Caco-2 (cell line): ENCODE data around the gene ACTG1. TPM values are rescaled to one million over a fixed set of nuclear protein-coding genes. Genes with fewer than 3 reads are reported as not detected.
A peak's percentile ranks its signal among the peaks of the same experiment; 100 is the strongest.

ENCODE experiments used
- BruUV-seq: library from RNA; stranded (reverse); fragments of 400-500 nt; replicated peaks from 2 replicates; lab custom pipeline; 2021; lab: Mats Ljungman, UMichigan
- CTCF ChIA-PET: fragments of 300-600 bp; sonication (Branson Sonifier 250); formaldehyde crosslinking; loops from one replicate; lab custom pipeline; 2022; ENCODE audit warnings: antibody characterized with exemption; lab: Charles Lee
- POLR2A ChIA-PET: fragments of 300-600 bp; sonication (Branson Sonifier 250); formaldehyde crosslinking; loops from one replicate; lab custom pipeline; 2022; ENCODE audit warnings: antibody characterized with exemption; lab: Charles Lee
- DNase-seq, 2 experiments: peaks; one replicate each; pipeline versions ENCODE4 v3.0.0 to v3.0.0-alpha.2; 2020 to 2022
- H3K27me3 ChIP-seq: replicated peaks from 2 replicates; pipeline ENCODE4 v1.6.0; 2011; ENCODE audit warnings: low read length; ENCODE audit not compliant: control insufficient read depth, insufficient read depth
- H3K36me3 ChIP-seq: 2 replicates; pipeline ENCODE4 v1.5.1; 2011; ENCODE audit warnings: low read length; ENCODE audit not compliant: control insufficient read depth, insufficient read depth
- H3K4me1 ChIP-seq: fragments of 250-450 bp; sonication (Bioruptor Pico); 2 replicates; pipeline ENCODE4 v1.5.1; 2020; ENCODE audit warnings: mild to moderate bottlenecking
- H3K4me3 ChIP-seq: 2 replicates; pipeline ENCODE4 v1.5.1; 2011; ENCODE audit warnings: low read depth, mild to moderate bottlenecking, control low read depth, low read length
- H3K9me3 ChIP-seq: fragments of 250-450 bp; sonication (Bioruptor Pico); 2 replicates; pipeline ENCODE4 v1.5.1; 2020; ENCODE audit warnings: mild to moderate bottlenecking, moderate library complexity
- H3K27ac Mint-ChIP-seq: one replicate; pipeline ENCODE4 v1.8.0; 2022; ENCODE audit warnings: mixed read lengths; ENCODE audit not compliant: unreplicated experiment
- H3K27me3 Mint-ChIP-seq: one replicate; pipeline ENCODE4 v1.8.0; 2022; ENCODE audit warnings: mixed read lengths; ENCODE audit not compliant: insufficient read depth, unreplicated experiment
- H3K36me3 Mint-ChIP-seq: one replicate; pipeline ENCODE4 v1.8.0; 2022; ENCODE audit warnings: mild to moderate bottlenecking, mixed read lengths; ENCODE audit not compliant: insufficient read depth, unreplicated experiment
- H3K4me1 Mint-ChIP-seq: one replicate; pipeline ENCODE4 v1.8.0; 2022; ENCODE audit warnings: low read depth, mixed read lengths; ENCODE audit not compliant: unreplicated experiment
- H3K4me3 Mint-ChIP-seq: one replicate; pipeline ENCODE4 v1.8.0; 2022; ENCODE audit warnings: mild to moderate bottlenecking, moderate library complexity, mixed read lengths; ENCODE audit not compliant: unreplicated experiment
- H3K9me3 Mint-ChIP-seq: one replicate; pipeline ENCODE4 v1.8.0; 2022; ENCODE audit warnings: mixed read lengths; ENCODE audit not compliant: unreplicated experiment
- intact Hi-C: fragments of 100-400 bp; cut with micrococcal nuclease; formaldehyde crosslinking; loops from one replicate; pipeline ENCODE4 v1.10.0; 2022; ENCODE audit not compliant: unreplicated experiment
- total RNA-seq: library from RNA; stranded (reverse); gene quantifications from 2 replicates; pipeline ENCODE4 v1.2.3, GENCODE V29; 2022
- TF ChIP-seq, protein P1 (sequence below), 2 experiments: fragments of 200-600 bp in 1 of 2; IDR thresholded peaks; 1 replicate in 1 of 2; 2 replicates in 1 of 2; pipeline versions ENCODE4 v1.5.1 to v1.8.0; 2011 to 2022; ENCODE audit warnings: antibody characterized with exemption in 1 of 2, control low read depth in 1 of 2, inconsistent platforms in 1 of 2, low read depth in 1 of 2, low read length in 1 of 2, mild to moderate bottlenecking in 1 of 2, moderate library complexity in 1 of 2; ENCODE audit not compliant: insufficient read depth in 1 of 2, severe bottlenecking in 1 of 2, unreplicated experiment in 1 of 2

ACTG1 gene
- total RNA-seq, 1 experiment from 2014 or later: 1,436 TPM

DNA sequence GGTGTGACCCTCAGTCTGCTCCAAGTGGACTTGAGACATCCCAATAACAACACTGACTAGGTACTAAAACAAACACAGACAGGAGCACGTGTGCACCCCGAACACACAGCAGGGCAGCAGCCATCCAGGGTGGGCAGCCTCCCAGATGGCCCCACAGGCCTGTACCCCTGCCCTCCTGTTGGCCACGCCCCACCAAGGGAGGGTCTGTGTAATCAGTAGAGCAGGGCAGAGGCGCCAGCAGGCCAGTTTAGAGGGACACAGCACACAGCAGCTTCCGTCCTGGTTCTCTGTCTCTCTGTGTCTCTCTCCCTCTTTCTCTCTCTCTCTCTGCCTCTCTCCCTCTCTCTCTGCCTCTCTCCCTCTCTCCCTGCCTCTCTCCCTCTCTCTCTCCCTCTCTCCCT, 21.4 kb downstream of the ACTG1 start:
- Mint-ChIP-seq H3K36me3 (peaks cover 5% of the 10 kb centered on the region), H3K27me3 (no peaks in the 10 kb centered on the region), H3K27ac (no peak overlapping the region), H3K9me3 (no peaks in the 10 kb centered on the region), H3K4me1 (peaks cover 16% of the 10 kb centered on the region), H3K4me3 (no peak overlapping the region)
- Histone ChIP-seq H3K4me1 (peaks cover 11% of the 10 kb centered on the region), H3K4me3 (no peak overlapping the region), H3K27me3 (no peaks in the 10 kb centered on the region), H3K9me3 (no peaks in the 10 kb centered on the region), H3K36me3 (no peaks in the 10 kb centered on the region)
- ChIA-PET POLR2A (no interaction called here), CTCF (no interaction called here)
- intact Hi-C loops: no loop called here
- no TSS peak for BruUV-seq
- TF ChIP-seq, protein P1, sequence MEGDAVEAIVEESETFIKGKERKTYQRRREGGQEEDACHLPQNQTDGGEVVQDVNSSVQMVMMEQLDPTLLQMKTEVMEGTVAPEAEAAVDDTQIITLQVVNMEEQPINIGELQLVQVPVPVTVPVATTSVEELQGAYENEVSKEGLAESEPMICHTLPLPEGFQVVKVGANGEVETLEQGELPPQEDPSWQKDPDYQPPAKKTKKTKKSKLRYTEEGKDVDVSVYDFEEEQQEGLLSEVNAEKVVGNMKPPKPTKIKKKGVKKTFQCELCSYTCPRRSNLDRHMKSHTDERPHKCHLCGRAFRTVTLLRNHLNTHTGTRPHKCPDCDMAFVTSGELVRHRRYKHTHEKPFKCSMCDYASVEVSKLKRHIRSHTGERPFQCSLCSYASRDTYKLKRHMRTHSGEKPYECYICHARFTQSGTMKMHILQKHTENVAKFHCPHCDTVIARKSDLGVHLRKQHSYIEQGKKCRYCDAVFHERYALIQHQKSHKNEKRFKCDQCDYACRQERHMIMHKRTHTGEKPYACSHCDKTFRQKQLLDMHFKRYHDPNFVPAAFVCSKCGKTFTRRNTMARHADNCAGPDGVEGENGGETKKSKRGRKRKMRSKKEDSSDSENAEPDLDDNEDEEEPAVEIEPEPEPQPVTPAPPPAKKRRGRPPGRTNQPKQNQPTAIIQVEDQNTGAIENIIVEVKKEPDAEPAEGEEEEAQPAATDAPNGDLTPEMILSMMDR (IDR thresholded peaks at IDR 0.05; ENCODE audit: insufficient read depth in 1 of 2, low read depth in 1 of 2, low read length in 1 of 2, severe bottlenecking in 1 of 2, unreplicated experiment in 1 of 2): no peak
- no peak for DNase-seq

GRCh38 chr17:81489998-81490992, 22.3 kb downstream of the ACTG1 start:
- peaks cover 16% of the 10 kb centered on the region for H3K4me1 Mint-ChIP-seq
- DNase-seq: no peak
- BruUV-seq: no TSS peak
- no peaks in the 10 kb centered on the region for H3K27me3 Mint-ChIP-seq
- TF ChIP-seq, protein P1 (IDR thresholded peaks at IDR 0.05; ENCODE audit: insufficient read depth in 1 of 2, low read depth in 1 of 2, low read length in 1 of 2, severe bottlenecking in 1 of 2, unreplicated experiment in 1 of 2): no peak
- Histone ChIP-seq H3K27me3 (no peaks in the 10 kb centered on the region), H3K4me3 (no peak overlapping the region), H3K4me1 (peaks cover 11% of the 10 kb centered on the region), H3K9me3 (no peaks in the 10 kb centered on the region), H3K36me3 (no peaks in the 10 kb centered on the region)
- H3K27ac Mint-ChIP-seq: peak overlapping the region; percentile 69
- CTCF ChIA-PET: no interaction called here
- intact Hi-C loops: no loop called here
- peak overlapping the region; percentile 60 for H3K4me3 Mint-ChIP-seq
- no peaks in the 10 kb centered on the region for H3K9me3 Mint-ChIP-seq
- H3K36me3 Mint-ChIP-seq: peaks cover 5% of the 10 kb centered on the region
- POLR2A ChIA-PET: interaction anchor here (0.6 kb wide), 1 partner anchor 268 kb away, joined by 5 read pairs; the partner anchor contains the start of gene CEP131
